HG03139 (cell line): ENCODE data around the gene CEBPG.

ENCODE experiments used
- ATAC-seq: cut with Tn5 transposase; IDR thresholded peaks from one replicate; pipeline ENCODE4 v1.9.1; 2021; ENCODE audit not compliant: unreplicated experiment

Gene CEBPG

GRCh38 chr19:33394723-33395560 is 21.4 kb downstream of the CEBPG start:
- ATAC-seq = no peak

- no peak for ATAC-seq
These were observed 22.3 kb downstream of the CEBPG start for GRCh38 chr19:33395561-33396550.

DNA sequence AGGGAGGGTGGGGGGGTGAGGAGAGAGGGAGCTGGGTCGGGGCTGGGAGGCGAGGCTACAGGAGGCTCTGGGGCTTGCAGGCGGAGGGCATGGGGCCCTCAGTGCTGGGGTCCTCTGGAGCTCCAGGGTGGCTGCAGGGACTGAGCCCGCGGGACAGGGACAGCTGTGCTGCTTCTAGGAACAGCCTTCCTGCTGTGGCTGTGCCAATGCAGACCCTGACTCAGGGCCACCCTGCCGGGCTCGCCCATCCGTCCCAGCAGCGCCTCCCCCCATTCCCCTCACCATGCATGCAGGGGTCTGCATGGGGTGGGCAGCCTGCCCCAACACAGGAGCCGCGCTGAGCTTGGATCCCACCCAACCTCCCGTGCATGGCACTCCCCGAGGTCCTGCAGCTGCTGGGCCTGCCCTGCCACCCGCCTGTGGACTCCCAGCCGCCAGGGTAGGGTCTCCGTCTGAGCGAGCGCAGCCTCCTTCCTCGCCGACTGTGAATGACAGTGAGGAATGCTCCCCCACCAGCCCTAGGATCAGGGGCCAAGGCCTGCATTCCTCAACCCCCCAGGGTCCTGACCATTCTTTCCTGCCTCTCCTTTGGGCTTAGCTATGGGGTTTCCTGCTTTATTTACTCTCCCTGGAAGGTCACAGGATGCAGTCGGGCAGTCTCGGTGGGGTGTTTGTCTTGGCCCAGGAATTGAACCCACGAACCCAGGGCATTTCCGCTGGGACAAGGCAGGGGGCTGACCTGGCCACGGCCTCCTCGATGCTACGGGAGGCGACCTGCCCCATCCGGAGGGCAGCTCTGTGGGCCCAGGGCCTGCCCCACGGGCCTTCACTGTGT is 23.4 kb downstream of the CEBPG start:
- ATAC-seq = no peak

GRCh38 chr19:33397536-33398360 is 24.2 kb downstream of the CEBPG start:
- no peak for ATAC-seq

DNA sequence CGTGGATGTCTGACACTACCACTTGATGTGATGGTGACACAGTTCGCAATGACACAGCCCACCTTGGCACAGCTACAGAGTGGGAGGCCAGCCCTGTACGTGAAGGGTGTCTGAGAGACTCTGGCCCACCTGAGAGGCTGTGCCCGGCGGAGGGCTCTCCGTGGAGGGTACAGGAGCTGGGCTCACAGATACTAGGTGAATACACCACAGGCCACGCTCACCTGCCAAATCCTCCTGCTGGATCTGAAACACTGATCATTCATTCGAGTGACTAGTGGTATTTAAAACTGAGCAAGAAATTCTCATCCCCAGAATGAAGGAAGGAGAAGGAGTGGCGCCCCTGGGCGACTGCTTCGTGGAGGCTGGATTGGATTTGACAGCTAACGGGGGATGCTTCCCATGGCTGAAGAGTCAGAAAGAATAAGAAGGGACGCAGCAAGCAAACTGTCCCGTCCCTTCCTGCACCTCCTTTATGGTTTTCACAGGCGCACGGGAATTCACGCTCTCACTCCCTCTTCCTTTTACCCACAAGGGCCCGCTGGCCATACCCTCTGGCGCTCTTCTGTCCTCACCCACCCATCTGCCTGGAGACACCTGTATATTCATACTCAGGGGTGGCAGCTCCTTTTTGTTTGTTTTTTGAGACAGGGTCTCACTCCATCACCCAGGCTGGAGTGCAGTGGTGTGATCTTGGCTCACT is 25.0 kb downstream of the CEBPG start:
- ATAC-seq = no peak

GRCh38 chr19:33399081-33399744 is 25.7 kb downstream of the CEBPG start:
- no peak for ATAC-seq

DNA sequence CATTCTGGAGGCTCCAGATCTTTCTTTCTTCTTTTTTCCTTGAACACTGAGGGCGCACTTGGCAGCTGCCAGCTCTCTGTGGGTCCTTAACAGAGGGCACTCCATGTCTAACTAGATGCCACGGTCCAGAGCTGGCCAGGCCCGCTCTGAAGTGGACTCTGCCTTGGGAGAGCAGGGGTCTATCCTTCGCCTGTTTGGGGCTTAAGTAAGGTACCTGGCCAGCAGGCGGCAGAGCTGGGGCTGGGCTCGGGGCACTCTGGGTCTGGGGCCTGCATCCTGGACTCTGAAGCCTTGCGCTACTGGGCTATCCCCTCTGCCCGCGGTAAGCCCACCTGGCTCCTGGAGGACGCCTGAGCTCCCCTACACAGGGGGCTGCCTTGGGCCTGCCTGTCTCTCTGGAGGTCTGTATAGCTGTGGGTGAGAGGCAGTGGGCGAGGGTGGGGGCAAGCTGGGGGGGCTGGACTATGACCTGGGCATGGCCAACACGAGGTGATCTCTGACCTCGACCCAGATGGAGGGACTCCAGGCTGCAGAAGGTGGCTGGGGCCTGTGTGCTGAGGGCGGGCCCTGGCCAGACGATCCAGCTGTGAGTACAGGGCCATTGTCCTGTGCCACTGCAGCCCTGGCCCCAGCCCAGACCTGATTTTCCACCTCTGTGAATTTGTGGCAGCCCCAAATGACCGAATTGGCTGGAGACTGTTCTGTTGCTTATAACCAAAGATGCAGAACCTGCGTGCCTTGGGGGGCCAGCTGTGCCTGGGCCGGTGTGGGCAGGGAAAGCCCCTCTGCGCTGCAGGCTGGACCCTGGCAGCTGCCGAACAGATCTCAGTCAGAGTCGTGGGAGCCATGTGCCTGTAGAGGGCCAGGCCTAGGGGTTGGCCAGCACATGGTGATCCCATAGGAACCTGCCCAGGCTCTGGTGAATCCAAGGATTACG is 26.5 kb downstream of the CEBPG start:
- no peak for ATAC-seq

DNA sequence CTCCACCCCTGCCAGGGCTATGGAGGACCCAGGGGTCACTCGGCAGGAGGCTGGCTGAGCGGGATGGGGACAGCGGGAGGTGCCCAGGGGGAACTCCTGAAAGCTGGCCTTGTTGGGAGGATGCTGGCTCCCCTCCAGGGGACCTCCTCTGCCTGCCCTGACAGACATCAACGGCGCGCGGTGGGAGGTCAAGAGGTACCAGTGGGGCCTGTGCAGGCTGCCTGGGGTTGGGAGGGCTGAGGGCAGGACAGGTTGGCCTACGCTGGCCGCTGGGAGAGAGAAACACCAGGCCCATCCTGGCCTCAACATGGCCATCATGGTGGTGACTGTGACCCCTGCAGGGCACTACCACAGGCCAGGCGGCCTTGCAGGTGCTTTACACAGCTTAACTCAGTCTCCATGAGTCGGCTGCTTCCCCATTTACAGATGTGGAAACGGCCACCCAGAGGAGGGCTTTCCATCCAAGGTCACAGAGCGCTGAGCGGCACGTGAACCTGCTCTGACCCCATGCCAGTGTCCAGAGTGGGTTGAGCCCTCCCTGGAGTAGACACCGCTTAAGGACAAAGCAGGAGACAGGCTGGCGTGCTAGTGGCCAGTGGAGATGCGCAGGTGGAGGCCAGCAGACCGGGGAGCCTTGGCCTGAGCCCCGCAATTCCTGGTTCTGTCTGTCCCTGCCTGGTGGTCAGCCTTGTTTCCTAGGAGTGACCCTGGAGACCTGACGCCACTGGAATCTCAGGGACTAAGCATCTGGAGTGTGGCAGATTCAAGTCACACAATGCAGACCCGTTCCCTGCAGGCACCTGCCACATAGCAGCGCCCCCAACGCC is 27.6 kb downstream of the CEBPG start:
- ATAC-seq = no peak

GRCh38 chr19:33401683-33402420 is 28.3 kb downstream of the CEBPG start:
- no peak for ATAC-seq

GRCh38 chr19:33402421-33403220 is 29.1 kb downstream of the CEBPG start:
- no peak for ATAC-seq

GRCh38 chr19:33403221-33403972 is 29.9 kb downstream of the CEBPG start:
- ATAC-seq = no peak

DNA sequence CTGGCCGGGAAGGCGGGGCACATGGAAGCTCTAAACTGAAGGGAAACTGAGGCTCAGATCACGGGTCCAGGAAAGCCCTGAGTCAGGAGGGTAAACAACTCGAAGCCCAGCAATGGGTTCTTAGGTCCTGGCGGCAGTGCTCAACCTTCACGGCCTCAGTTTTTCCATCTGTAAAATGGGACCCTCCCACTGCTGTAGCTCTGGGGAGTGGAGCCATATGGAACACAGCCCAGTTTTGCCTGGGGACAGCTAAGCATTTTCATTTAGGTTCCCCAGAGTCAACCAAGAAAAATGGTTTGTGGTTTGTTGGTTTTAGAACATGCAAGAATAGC is 30.4 kb downstream of the CEBPG start:
- no peak for ATAC-seq

GRCh38 chr19:33404506-33405253 is 31.2 kb downstream of the CEBPG start:
- no peak for ATAC-seq

DNA sequence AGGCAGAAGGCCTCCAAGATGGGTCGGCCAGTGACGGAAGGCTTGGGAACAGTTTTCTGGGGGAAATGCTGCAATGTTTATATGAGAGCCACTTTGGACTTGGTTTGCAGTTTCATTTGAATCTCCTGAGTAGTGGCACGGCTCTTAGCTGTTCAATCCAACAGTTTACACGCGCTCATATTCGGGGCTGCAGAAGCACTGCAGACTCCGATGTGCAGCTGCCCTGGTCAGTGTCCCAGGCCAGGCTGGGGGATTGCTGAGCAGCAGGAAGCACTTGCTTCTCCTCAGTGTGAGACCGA is 31.7 kb downstream of the CEBPG start:
- no peak for ATAC-seq
